ENCODE results near the gene EPB41. TPM values are rescaled to one million over a fixed set of nuclear protein-coding genes. Genes with fewer than 3 reads are reported as not detected.

EPB41 gene
- total RNA-seq, 1 experiment from 2014 or later = 20.2 TPM

DNA sequence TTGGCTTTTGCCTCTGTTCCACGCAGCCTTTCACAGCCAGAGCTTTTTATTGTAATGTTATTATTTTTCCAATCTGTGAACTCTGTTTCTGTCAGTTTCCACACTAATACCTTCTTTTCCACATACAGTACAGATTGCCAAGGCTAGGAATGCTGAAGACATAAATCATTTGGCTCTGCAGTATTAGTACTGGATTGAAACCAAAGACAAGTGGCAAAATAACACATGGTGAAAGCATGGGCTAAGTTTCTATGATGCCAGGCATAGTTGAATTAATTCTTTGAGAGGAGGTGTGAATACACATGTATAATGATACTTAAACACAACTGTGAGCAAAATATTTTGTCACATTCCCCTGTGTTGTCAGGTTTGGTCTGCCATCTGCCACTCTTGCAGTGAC, 135.8 kb downstream of the EPB41 start:
- ChIA-PET POLR2A (no interaction called here), CTCF (no interaction called here)
- ATAC-seq (no peak), DNase-seq (ENCODE audit: low read depth, low spot score) (no peak)
- H3K27ac ChIP-seq (ENCODE audit: low read length) = no peak overlapping the region
- TF ChIP-seq TCF7L2 (IDR thresholded peaks at IDR 0.05; ENCODE audit: low read depth, low read length) (no peak), SIN3A (IDR thresholded peaks at IDR 0.05; ENCODE audit: borderline replicate concordance, insufficient read depth, low read depth, low read length) (no peak), POLR2AphosphoS5 (IDR thresholded peaks at IDR 0.05; ENCODE audit: low read depth, low read length) (no peak)
- TF ChIP-seq, protein P1, sequence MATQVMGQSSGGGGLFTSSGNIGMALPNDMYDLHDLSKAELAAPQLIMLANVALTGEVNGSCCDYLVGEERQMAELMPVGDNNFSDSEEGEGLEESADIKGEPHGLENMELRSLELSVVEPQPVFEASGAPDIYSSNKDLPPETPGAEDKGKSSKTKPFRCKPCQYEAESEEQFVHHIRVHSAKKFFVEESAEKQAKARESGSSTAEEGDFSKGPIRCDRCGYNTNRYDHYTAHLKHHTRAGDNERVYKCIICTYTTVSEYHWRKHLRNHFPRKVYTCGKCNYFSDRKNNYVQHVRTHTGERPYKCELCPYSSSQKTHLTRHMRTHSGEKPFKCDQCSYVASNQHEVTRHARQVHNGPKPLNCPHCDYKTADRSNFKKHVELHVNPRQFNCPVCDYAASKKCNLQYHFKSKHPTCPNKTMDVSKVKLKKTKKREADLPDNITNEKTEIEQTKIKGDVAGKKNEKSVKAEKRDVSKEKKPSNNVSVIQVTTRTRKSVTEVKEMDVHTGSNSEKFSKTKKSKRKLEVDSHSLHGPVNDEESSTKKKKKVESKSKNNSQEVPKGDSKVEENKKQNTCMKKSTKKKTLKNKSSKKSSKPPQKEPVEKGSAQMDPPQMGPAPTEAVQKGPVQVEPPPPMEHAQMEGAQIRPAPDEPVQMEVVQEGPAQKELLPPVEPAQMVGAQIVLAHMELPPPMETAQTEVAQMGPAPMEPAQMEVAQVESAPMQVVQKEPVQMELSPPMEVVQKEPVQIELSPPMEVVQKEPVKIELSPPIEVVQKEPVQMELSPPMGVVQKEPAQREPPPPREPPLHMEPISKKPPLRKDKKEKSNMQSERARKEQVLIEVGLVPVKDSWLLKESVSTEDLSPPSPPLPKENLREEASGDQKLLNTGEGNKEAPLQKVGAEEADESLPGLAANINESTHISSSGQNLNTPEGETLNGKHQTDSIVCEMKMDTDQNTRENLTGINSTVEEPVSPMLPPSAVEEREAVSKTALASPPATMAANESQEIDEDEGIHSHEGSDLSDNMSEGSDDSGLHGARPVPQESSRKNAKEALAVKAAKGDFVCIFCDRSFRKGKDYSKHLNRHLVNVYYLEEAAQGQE (IDR thresholded peaks at IDR 0.05; ENCODE audit: insufficient read depth in 1 of 2, low read depth in 2 of 2, low read length in 1 of 2) = no peak
- in situ Hi-C loops (cut with HindIII; ENCODE audit: low pct_unique_long_range_greater_than_20kb, low sequenced_read_pairs) = no loop called here
- no peak overlapping the region for H3K4me3 ChIP-seq (ENCODE audit: low read depth in 2 of 2, low read length in 2 of 2)
- no peaks in the 10 kb centered on the region for H3K4me1 ChIP-seq (ENCODE audit: control insufficient read depth, insufficient read depth, low read length)
- no peaks in the 10 kb centered on the region for H3K27me3 ChIP-seq (ENCODE audit: control insufficient read depth, insufficient read depth, low read length)
- H3K9me3 ChIP-seq (ENCODE audit: control insufficient read depth, insufficient read depth, low read depth, low read length) = no peaks in the 10 kb centered on the region
- no TSS peak for BruUV-seq (replicated peaks)
- no peaks in the 10 kb centered on the region for H3K36me3 ChIP-seq (ENCODE audit: control insufficient read depth, insufficient read depth, low read length)
- intact Hi-C loops (cut with micrococcal nuclease; ENCODE audit: unreplicated experiment) = no loop called here

DNA sequence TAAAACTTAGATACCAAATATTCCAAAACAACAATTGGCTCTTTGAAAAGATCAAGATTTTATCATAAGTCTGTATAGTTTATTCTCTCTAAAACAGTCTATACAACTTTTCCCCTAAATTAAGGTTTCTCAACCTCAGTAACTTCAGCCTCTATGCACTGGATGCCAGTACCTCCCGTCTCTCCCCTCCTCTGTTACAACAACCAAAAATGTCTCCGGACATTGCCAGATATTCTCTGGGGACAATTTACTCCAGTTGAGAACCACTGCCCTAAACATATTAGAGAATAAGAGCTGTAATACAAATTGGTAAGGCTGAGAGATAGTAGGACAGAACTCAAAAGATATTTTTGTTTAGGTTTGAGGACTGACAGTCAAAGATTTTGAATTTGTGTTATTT, 137.7 kb downstream of the EPB41 start:
- Histone ChIP-seq H3K4me1 (ENCODE audit: control insufficient read depth, insufficient read depth, low read length) (no peaks in the 10 kb centered on the region), H3K27me3 (ENCODE audit: control insufficient read depth, insufficient read depth, low read length) (no peaks in the 10 kb centered on the region), H3K9me3 (ENCODE audit: control insufficient read depth, insufficient read depth, low read depth, low read length) (no peaks in the 10 kb centered on the region), H3K27ac (ENCODE audit: low read length) (no peak overlapping the region), H3K4me3 (ENCODE audit: low read depth in 2 of 2, low read length in 2 of 2) (no peak overlapping the region), H3K36me3 (ENCODE audit: control insufficient read depth, insufficient read depth, low read length) (no peaks in the 10 kb centered on the region)
- ChIA-PET CTCF (no interaction called here), POLR2A (interaction anchor here (0.6 kb wide), 1 partner anchor 14 kb away, joined by 4 read pairs; no protein-coding TSS in a partner anchor)
- intact Hi-C loops (cut with micrococcal nuclease; ENCODE audit: unreplicated experiment) (no loop called here), in situ Hi-C loops (cut with HindIII; ENCODE audit: low pct_unique_long_range_greater_than_20kb, low sequenced_read_pairs) (no loop called here)
- no peak for TF ChIP-seq POLR2AphosphoS5 (IDR thresholded peaks at IDR 0.05; ENCODE audit: low read depth, low read length)
- TF ChIP-seq, protein P2, sequence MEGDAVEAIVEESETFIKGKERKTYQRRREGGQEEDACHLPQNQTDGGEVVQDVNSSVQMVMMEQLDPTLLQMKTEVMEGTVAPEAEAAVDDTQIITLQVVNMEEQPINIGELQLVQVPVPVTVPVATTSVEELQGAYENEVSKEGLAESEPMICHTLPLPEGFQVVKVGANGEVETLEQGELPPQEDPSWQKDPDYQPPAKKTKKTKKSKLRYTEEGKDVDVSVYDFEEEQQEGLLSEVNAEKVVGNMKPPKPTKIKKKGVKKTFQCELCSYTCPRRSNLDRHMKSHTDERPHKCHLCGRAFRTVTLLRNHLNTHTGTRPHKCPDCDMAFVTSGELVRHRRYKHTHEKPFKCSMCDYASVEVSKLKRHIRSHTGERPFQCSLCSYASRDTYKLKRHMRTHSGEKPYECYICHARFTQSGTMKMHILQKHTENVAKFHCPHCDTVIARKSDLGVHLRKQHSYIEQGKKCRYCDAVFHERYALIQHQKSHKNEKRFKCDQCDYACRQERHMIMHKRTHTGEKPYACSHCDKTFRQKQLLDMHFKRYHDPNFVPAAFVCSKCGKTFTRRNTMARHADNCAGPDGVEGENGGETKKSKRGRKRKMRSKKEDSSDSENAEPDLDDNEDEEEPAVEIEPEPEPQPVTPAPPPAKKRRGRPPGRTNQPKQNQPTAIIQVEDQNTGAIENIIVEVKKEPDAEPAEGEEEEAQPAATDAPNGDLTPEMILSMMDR (IDR thresholded peaks at IDR 0.05) = no peak
- TF ChIP-seq TCF7L2 (IDR thresholded peaks at IDR 0.05; ENCODE audit: low read depth, low read length) = no peak
- TF ChIP-seq SIN3A (IDR thresholded peaks at IDR 0.05; ENCODE audit: borderline replicate concordance, insufficient read depth, low read depth, low read length) = no peak
- TF ChIP-seq, protein P1 (IDR thresholded peaks at IDR 0.05; ENCODE audit: insufficient read depth in 1 of 2, low read depth in 2 of 2, low read length in 1 of 2) = no peak
- no TSS peak for BruUV-seq (replicated peaks)
- no peak for ATAC-seq
- DNase-seq (ENCODE audit: low read depth, low spot score) = no peak
